Activated T-helper 1 cell treated with Interleukin-2 at 50 U/mL for 16 hours (primary cell): ENCODE results near the gene CFAP43.
"Not testable (repeated sequence)": the region's sequence is repeated elsewhere in the genome, so short reads cannot be mapped to it uniquely, and the experiment has no call there.

Experiments
- DNase-seq: peaks from one replicate; pipeline ENCODE4 v3.0.0-alpha.2; 2020; ENCODE audit warnings: low read depth

Gene CFAP43

DNA sequence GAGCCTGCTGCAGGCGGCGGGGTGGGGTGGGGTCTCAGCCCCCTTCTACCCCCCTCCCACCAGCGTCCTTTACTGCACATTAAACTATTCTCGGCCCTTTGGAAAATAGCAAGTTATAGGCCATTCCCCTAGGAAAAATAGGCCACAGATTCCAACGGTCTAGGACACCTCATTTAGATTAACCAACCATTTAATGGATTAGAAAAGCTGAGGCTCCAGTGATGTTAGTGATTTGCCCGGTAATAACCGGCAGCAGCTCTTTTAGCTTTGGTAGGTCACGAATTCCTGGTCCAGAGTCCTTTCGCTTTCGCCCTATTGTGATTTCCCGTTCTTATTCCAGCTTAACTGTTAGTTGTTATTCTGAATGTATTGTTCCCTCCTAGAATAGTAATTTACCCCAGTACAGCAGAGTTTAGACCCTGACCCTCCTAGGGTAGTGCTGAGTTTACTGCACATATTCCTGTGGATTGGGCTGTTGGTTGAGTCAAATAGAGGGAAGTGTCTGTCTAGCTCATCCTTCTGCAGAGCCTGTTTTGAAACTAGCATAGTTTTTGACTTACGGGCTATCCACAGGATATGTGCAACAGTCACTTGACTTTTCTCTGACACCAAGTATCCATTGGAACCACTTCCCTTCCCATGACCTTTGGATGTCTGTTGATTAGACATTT is 23.3 kb upstream of the CFAP43 start:
- no peak for DNase-seq

DNA sequence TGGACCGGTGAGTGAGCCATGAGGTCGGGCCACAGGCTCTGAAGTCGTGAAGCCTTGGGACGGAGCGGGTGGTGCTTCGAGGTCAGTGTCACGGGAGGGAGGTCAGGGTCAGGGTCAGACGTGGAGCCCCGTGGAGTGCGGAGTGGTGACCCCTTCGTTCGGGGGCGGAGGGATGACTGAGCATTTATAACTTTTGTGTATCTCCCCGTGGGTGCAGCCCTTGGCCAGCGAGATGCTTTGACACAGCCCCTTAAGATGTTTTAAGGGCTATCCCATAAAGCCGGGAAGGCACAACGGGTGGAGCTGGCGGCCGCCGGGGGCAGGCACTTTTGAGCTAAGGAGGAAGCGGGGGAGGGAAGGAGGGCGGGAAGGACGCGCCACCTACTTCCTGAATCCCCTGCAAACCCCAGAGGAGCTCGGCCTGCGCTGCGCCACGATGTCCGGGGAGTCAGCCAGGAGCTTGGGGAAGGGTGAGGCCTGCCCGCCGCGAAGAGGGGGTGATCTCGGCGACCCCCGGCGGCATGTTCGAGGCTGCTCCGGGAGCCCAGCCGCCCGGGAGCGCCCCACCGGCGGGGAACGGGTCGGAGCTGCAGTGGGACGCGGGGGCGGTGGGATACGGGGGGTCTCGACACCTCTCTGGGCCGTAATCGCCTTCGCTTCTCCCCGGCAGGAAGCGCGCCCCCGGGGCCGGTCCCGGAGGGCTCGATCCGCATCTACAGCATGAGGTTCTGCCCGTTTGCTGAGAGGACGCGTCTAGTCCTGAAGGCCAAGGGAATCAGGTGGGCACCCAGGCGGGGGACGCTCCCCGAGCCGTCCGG is 22.5 kb upstream of the CFAP43 start, which contains the start of gene GSTO1:
TSS of gene GSTO1 (plus strand) at position 400 of the 818 bp plus-strand sequence. CDS start at position 437, 37 bp downstream.
- DNase-seq: peak; percentile 46

- no peak for DNase-seq
Observed at GRCh38 chr10:104253606-104254410, 21.6 kb upstream of the CFAP43 start.

DNA sequence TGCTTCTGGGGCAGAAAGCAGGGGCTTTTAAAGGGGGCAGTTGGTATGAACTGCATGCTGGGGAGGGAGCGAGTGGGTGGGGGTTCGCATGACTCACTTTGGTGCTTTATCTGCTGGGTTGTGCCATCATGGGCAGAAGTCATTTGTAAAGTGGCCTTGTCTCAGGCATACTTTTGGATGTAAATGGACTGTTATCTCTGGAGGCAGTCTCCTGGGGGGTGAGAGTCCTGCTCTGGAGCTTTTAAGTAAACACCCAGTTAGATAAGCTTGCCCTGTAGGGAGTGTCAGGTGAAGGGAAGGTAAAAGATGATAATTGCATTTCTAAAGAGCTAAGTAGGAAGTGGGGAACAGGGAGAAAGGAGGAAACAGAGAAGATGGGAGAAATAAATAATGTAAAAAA is 20.9 kb upstream of the CFAP43 start:
- DNase-seq: no peak

DNA sequence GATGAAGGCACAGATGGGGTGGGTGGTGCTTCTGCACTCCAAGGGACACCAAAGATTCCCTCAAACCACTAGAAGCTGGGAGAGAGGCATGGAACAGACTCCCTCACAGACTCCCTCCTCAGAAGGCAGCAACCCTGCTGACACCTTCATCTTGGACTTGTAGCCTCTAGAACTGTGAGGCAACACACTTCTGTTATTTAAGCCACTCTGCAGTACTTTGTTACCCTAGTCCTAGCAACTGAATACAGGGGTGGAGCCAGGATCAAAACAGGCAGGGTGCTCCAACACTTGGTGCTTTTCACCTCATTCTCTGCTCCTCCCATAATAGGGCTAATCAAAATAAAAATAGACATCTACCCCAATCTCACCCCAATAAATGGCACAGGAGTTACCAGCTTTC is 20.2 kb upstream of the CFAP43 start:
- DNase-seq: no peak

DNA sequence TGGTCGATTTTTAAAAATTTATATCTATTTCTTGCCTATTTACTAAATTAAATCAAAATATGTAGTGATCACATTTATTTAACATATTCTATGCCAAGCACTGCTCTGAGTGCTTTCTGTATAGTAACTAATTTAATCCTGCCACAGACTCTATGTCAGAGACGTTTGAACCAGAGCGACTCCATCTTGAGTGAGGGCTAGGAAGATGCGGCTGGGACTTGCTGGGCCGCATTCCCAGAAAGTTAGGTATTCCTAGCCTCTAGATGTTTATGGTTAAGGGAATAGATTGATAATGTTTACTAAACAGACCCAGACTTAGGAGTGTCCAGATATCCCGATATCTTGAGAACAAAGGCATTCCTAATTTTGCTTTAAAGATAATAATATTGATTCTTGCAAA is 19.3 kb upstream of the CFAP43 start:
- no peak for DNase-seq

GRCh38 chr10:104250371-104250770 is 18.2 kb upstream of the CFAP43 start:
- DNase-seq: no peak

DNA sequence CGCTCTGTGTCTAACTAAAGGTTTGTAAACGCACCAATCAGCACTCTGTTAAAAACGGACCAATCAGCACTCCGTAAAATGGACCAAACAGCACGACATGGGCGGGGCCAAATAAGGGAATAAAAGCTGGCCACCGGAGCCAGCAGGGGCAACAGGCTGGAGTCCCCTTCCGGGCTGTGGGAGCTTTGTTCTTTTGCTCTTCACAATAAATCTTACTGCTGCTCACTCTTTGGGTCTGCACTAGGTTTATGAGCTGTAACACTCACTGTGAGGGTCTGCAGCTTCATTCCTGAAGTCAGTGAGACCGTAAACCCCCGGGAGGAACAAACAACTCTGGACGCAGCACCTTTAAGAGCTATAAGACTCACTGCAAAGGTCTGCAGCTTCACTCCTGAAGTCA is 16.8 kb upstream of the CFAP43 start:
- DNase-seq: not testable (repeated sequence)

GRCh38 chr10:104247513-104248146 is 15.5 kb upstream of the CFAP43 start:
- DNase-seq: no peak

GRCh38 chr10:104246976-104247375 is 14.8 kb upstream of the CFAP43 start:
- DNase-seq: no peak

GRCh38 chr10:104245066-104245632 is 13.0 kb upstream of the CFAP43 start:
- DNase-seq: no peak

GRCh38 chr10:104243512-104243911 is 11.3 kb upstream of the CFAP43 start:
- DNase-seq: no peak

GRCh38 chr10:104243009-104243408 is 10.8 kb upstream of the CFAP43 start:
- DNase-seq: not testable (repeated sequence)

GRCh38 chr10:104242545-104242944 is 10.4 kb upstream of the CFAP43 start:
- no peak for DNase-seq

- no peak for DNase-seq
Observed at GRCh38 chr10:104240078-104240477, 7.9 kb upstream of the CFAP43 start.

GRCh38 chr10:104235801-104236200 is 3.6 kb upstream of the CFAP43 start:
- no peak for DNase-seq

DNA sequence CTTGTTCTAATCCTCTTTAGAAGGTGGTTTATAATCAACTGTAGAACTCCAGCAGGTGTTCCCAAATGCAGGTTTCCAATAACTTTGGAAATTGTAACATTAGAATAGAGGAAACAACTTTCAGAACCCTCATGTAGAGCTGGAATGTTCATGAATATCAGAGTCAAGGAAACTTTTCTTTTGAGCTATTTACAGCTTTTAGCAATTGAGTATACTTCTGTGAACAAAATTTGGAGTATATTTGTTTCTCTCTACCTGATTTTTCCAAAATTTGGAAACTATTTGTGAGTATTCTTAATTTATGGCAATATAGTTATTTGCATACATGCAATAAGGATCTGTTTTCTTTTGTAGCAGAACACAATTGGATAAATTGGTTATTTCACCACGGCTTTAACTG is 2.8 kb upstream of the CFAP43 start:
- no peak for DNase-seq

DNA sequence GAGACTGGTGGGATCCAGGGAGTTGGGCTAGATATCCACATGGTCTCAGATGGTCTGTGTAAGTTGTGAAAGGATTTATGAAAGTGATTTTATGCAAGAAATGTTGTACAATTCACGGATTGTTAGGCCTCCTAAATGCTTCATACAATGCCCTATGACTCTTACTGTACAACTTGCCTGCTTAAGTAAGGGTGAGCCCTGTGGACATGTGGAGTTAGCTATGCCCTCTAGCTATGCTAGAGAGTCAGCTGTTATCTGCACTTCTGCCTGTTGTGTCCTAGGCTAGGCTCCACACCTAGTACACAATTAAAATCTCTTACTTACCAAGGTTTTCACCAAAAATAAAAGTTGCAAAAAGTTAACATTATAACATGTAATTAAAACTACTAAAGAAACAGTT is 1.7 kb upstream of the CFAP43 start:
- DNase-seq: no peak

DNA sequence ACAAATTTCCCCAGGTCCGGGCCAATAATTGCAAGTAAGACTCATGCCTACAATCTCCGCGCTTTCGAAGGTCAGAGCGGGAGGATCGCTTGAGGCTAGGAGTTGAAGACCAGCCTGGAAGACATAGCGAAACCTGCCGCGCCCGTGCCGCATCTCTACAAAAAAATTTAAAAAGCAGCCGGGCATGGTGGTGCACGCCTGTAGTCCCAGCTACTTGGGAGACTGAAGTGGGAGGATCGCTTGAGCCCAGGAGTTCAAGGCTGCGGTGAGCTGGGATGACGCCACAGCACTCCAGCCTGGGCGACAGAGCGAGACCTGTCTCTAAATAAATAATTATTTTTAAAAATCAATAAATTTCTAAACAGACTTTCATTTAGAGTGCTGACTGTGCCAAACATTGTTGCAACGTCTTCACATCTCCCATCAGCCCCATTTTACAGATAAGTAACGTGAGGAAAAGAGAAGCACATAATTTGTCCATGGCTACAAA is 494 bp upstream of the CFAP43 start:
- no peak for DNase-seq

- no peak for DNase-seq
Observed at GRCh38 chr10:104230490-104230889, 1.7 kb downstream of the CFAP43 start.

DNA sequence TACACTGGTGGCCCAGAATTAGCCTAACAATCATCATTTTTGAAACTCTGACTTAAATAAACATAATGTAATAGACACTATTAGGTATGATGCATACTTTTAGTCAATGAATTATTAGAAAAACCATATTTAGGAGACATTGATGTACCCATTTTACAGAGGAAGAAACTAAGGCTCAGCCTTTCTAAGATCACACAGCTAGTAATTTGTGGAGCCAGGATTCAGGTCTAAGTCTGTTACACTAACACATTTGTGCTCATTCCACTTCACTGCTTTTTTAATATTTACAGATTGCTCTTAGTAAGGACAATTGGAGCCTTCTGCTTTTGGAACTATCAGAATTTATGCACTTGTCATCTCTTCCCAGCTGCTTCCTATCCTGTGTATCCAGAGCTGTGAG is 8.9 kb downstream of the CFAP43 start:
- no peak for DNase-seq

- no peak for DNase-seq
Observed at GRCh38 chr10:104220522-104220921, 11.6 kb downstream of the CFAP43 start.
